ENCODE data around the gene LIMA1. TPM values are rescaled to one million over a fixed set of nuclear protein-coding genes. Genes with fewer than 3 reads are reported as not detected.
"Not testable (repeated sequence)": the region's sequence is repeated elsewhere in the genome, so short reads cannot be mapped to it uniquely, and the experiment has no call there.

Gene LIMA1
- 46.9 TPM for total RNA-seq
- polyA plus RNA-seq = 120 TPM
- long read RNA-seq, donor 1, partial matches to known transcripts = 0 of 2 reads
- long read RNA-seq, donor 1, other reads (novel, unspliced or antisense) = 0 of 2 reads
- long read RNA-seq, donor 2 = 0 reads
- long read RNA-seq, donor 3, transcript LIMA1-215 (8 exons, 3,254 nt) = major isoform, 12 of 26 reads
- long read RNA-seq, donor 3, partial matches to known transcripts = 0 of 26 reads
- long read RNA-seq, donor 3, other reads (novel, unspliced or antisense) = 0 of 26 reads
- long read RNA-seq, donor 4, partial matches to known transcripts = 0 of 5 reads
- long read RNA-seq, donor 4, other reads (novel, unspliced or antisense) = 0 of 5 reads
- long read RNA-seq, donor 5, transcript LIMA1-215 (8 exons, 3,254 nt) = major isoform, 11 of 29 reads
- long read RNA-seq, donor 5, partial matches to known transcripts = 13 of 29 reads
- long read RNA-seq, donor 5, other reads (novel, unspliced or antisense) = 0 of 29 reads
- long read RNA-seq, donor 6, partial matches to known transcripts = 0 of 7 reads
- long read RNA-seq, donor 6, other reads (novel, unspliced or antisense) = 0 of 7 reads
- long read RNA-seq, donor 7, transcript LIMA1-215 (8 exons, 3,254 nt) = major isoform, 10 of 25 reads
- long read RNA-seq, donor 7, partial matches to known transcripts = 10 of 25 reads
- long read RNA-seq, donor 7, other reads (novel, unspliced or antisense) = 0 of 25 reads
- long read RNA-seq, donor 8, partial matches to known transcripts = 0 of 4 reads
- long read RNA-seq, donor 8, other reads (novel, unspliced or antisense) = 0 of 4 reads
- long read RNA-seq, donor 9, partial matches to known transcripts = 0 of 6 reads
- long read RNA-seq, donor 9, other reads (novel, unspliced or antisense) = 0 of 6 reads
- long read RNA-seq, donor 10, partial matches to known transcripts = 0 of 6 reads
- long read RNA-seq, donor 10, other reads (novel, unspliced or antisense) = 0 of 6 reads

- under 1% methylated on average over 52 of the region's 52 CpGs for WGBS
- Histone ChIP-seq H3K9me3 (ENCODE audit: control insufficient read depth in 2 of 2, insufficient read depth in 1 of 2, low read length in 1 of 2) (no peaks in the 10 kb centered on the region), H3K36me3 (ENCODE audit: control insufficient read depth in 2 of 2, insufficient read depth in 2 of 2, low read length in 1 of 2) (no peaks in the 10 kb centered on the region), H3K27me3 (ENCODE audit: control insufficient read depth in 2 of 2, insufficient read depth in 1 of 2, low read length in 1 of 2) (peaks cover 3 to 10% of the 10 kb centered on the region in 2 donors), H3K4me1 (ENCODE audit: control insufficient read depth in 2 of 2, insufficient read depth in 2 of 2, low read length in 2 of 2) (peaks cover 10 to 18% of the 10 kb centered on the region in 2 donors), H3K4me3 (ENCODE audit: low read length in 2 of 2) (peak within 1 kb of the TSS; percentile 62 to 74), H3K27ac (ENCODE audit: low read depth in 1 of 2, low read length in 1 of 2) (peak within 1 kb of the TSS; percentile 69 to 80)
- peak; percentile 75 to 95 (median 89) for DNase-seq (ENCODE audit: low read depth in 6 of 9, low spot score in 9 of 9)
Observed at GRCh38 chr12:50283229-50283923, at the start of gene LIMA1. Gene LIMA1 (minus strand): TSS chr12:50283520. CDS start chr12:50248751, 34,769 bp downstream.

GRCh38 chr12:50331745-50332144 is 48.4 kb upstream of the LIMA1 start:
- 99% methylated on average over 1 of the region's 1 CpG for WGBS
- Histone ChIP-seq H3K36me3 (ENCODE audit: control insufficient read depth in 2 of 2, insufficient read depth in 2 of 2, low read length in 1 of 2) (no peaks in the 10 kb centered on the region), H3K9me3 (ENCODE audit: control insufficient read depth in 2 of 2, insufficient read depth in 1 of 2, low read length in 1 of 2) (no peaks in the 10 kb centered on the region), H3K4me3 (ENCODE audit: low read length in 2 of 2) (no peak overlapping the region), H3K27me3 (ENCODE audit: control insufficient read depth in 2 of 2, insufficient read depth in 1 of 2, low read length in 1 of 2) (no peaks in the 10 kb centered on the region), H3K4me1 (ENCODE audit: control insufficient read depth in 2 of 2, insufficient read depth in 2 of 2, low read length in 2 of 2) (no peaks in the 10 kb centered on the region), H3K27ac (ENCODE audit: low read depth in 1 of 2, low read length in 1 of 2) (no peak overlapping the region)
- DNase-seq (ENCODE audit: low read depth in 6 of 9, low spot score in 9 of 9) = no peak

- WGBS = 98% methylated on average over 5 of the region's 5 CpGs
- not testable (repeated sequence) for H3K9me3 ChIP-seq (ENCODE audit: control insufficient read depth in 2 of 2, insufficient read depth in 1 of 2, low read length in 1 of 2); DNase-seq (ENCODE audit: low read depth in 6 of 9, low spot score in 9 of 9); H3K4me1 ChIP-seq (ENCODE audit: control insufficient read depth in 2 of 2, insufficient read depth in 2 of 2, low read length in 2 of 2); H3K36me3 ChIP-seq (ENCODE audit: control insufficient read depth in 2 of 2, insufficient read depth in 2 of 2, low read length in 1 of 2); H3K27me3 ChIP-seq (ENCODE audit: control insufficient read depth in 2 of 2, insufficient read depth in 1 of 2, low read length in 1 of 2); H3K27ac ChIP-seq (ENCODE audit: low read depth in 1 of 2, low read length in 1 of 2); H3K4me3 ChIP-seq (ENCODE audit: low read length in 2 of 2)
Observed at GRCh38 chr12:50328664-50329063, 45.3 kb upstream of the LIMA1 start.

- H3K4me3 ChIP-seq (ENCODE audit: low read length in 2 of 2) = no peak overlapping the region
- H3K4me1 ChIP-seq (ENCODE audit: control insufficient read depth in 2 of 2, insufficient read depth in 2 of 2, low read length in 2 of 2) = no peaks in the 10 kb centered on the region
- H3K27me3 ChIP-seq (ENCODE audit: control insufficient read depth in 2 of 2, insufficient read depth in 1 of 2, low read length in 1 of 2) = no peaks in the 10 kb centered on the region
- no peak overlapping the region for H3K27ac ChIP-seq (ENCODE audit: low read depth in 1 of 2, low read length in 1 of 2)
- no peak for DNase-seq (ENCODE audit: low read depth in 6 of 9, low spot score in 9 of 9)
- no peaks in the 10 kb centered on the region for H3K9me3 ChIP-seq (ENCODE audit: control insufficient read depth in 2 of 2, insufficient read depth in 1 of 2, low read length in 1 of 2)
- H3K36me3 ChIP-seq (ENCODE audit: control insufficient read depth in 2 of 2, insufficient read depth in 2 of 2, low read length in 1 of 2) = no peaks in the 10 kb centered on the region
- WGBS = 94% methylated on average over 4 of the region's 4 CpGs
Observed at GRCh38 chr12:50326590-50327284, 43.4 kb upstream of the LIMA1 start.

GRCh38 chr12:50325890-50326391 is 42.6 kb upstream of the LIMA1 start:
- H3K27me3 ChIP-seq (ENCODE audit: control insufficient read depth in 2 of 2, insufficient read depth in 1 of 2, low read length in 1 of 2) = no peaks in the 10 kb centered on the region
- H3K4me1 ChIP-seq (ENCODE audit: control insufficient read depth in 2 of 2, insufficient read depth in 2 of 2, low read length in 2 of 2) = no peaks in the 10 kb centered on the region
- H3K4me3 ChIP-seq (ENCODE audit: low read length in 2 of 2) = no peak overlapping the region
- 95% methylated on average over 5 of the region's 5 CpGs for WGBS
- H3K36me3 ChIP-seq (ENCODE audit: control insufficient read depth in 2 of 2, insufficient read depth in 2 of 2, low read length in 1 of 2) = no peaks in the 10 kb centered on the region
- DNase-seq (ENCODE audit: low read depth in 6 of 9, low spot score in 9 of 9) = no peak
- no peaks in the 10 kb centered on the region for H3K9me3 ChIP-seq (ENCODE audit: control insufficient read depth in 2 of 2, insufficient read depth in 1 of 2, low read length in 1 of 2)
- H3K27ac ChIP-seq (ENCODE audit: low read depth in 1 of 2, low read length in 1 of 2) = no peak overlapping the region

- not testable (repeated sequence) for H3K4me3 ChIP-seq (ENCODE audit: low read length in 2 of 2); H3K27me3 ChIP-seq (ENCODE audit: control insufficient read depth in 2 of 2, insufficient read depth in 1 of 2, low read length in 1 of 2); H3K9me3 ChIP-seq (ENCODE audit: control insufficient read depth in 2 of 2, insufficient read depth in 1 of 2, low read length in 1 of 2); H3K4me1 ChIP-seq (ENCODE audit: control insufficient read depth in 2 of 2, insufficient read depth in 2 of 2, low read length in 2 of 2); DNase-seq (ENCODE audit: low read depth in 6 of 9, low spot score in 9 of 9); H3K36me3 ChIP-seq (ENCODE audit: control insufficient read depth in 2 of 2, insufficient read depth in 2 of 2, low read length in 1 of 2); H3K27ac ChIP-seq (ENCODE audit: low read depth in 1 of 2, low read length in 1 of 2)
- WGBS = 96% methylated on average over 4 of the region's 4 CpGs
Observed at GRCh38 chr12:50324770-50325169, 41.5 kb upstream of the LIMA1 start.

- 98% methylated on average over 7 of the region's 7 CpGs for WGBS
- H3K36me3 ChIP-seq (ENCODE audit: control insufficient read depth in 2 of 2, insufficient read depth in 2 of 2, low read length in 1 of 2); H3K4me3 ChIP-seq (ENCODE audit: low read length in 2 of 2); H3K9me3 ChIP-seq (ENCODE audit: control insufficient read depth in 2 of 2, insufficient read depth in 1 of 2, low read length in 1 of 2); DNase-seq (ENCODE audit: low read depth in 6 of 9, low spot score in 9 of 9); H3K27ac ChIP-seq (ENCODE audit: low read depth in 1 of 2, low read length in 1 of 2); H3K27me3 ChIP-seq (ENCODE audit: control insufficient read depth in 2 of 2, insufficient read depth in 1 of 2, low read length in 1 of 2); H3K4me1 ChIP-seq (ENCODE audit: control insufficient read depth in 2 of 2, insufficient read depth in 2 of 2, low read length in 2 of 2): not testable (repeated sequence)
Observed at GRCh38 chr12:50324077-50324476, 40.8 kb upstream of the LIMA1 start.

- H3K9me3 ChIP-seq (ENCODE audit: control insufficient read depth in 2 of 2, insufficient read depth in 1 of 2, low read length in 1 of 2) = no peaks in the 10 kb centered on the region
- no peak overlapping the region for H3K27ac ChIP-seq (ENCODE audit: low read depth in 1 of 2, low read length in 1 of 2)
- no peaks in the 10 kb centered on the region for H3K36me3 ChIP-seq (ENCODE audit: control insufficient read depth in 2 of 2, insufficient read depth in 2 of 2, low read length in 1 of 2)
- H3K4me1 ChIP-seq (ENCODE audit: control insufficient read depth in 2 of 2, insufficient read depth in 2 of 2, low read length in 2 of 2) = no peaks in the 10 kb centered on the region
- H3K4me3 ChIP-seq (ENCODE audit: low read length in 2 of 2) = no peak overlapping the region
- DNase-seq (ENCODE audit: low read depth in 6 of 9, low spot score in 9 of 9) = no peak
- over 99% methylated on average over 3 of the region's 3 CpGs for WGBS
- no peaks in the 10 kb centered on the region for H3K27me3 ChIP-seq (ENCODE audit: control insufficient read depth in 2 of 2, insufficient read depth in 1 of 2, low read length in 1 of 2)
Observed at GRCh38 chr12:50322206-50322605, 38.9 kb upstream of the LIMA1 start.

Measured in thymus (tissue), 14 donors.